SH-SY5Y (cell line): Measurements from ENCODE around the gene JPT2.

Experiments used
- GATA2 ChIP-seq: IDR thresholded peaks from 2 replicates; pipeline ENCODE4 v1.6.1; 2011; ENCODE audit warnings: mild to moderate bottlenecking, low read depth, low read length
- GATA3 ChIP-seq: IDR thresholded peaks from 2 replicates; pipeline ENCODE4 v1.6.1; 2011; ENCODE audit warnings: low read depth, mild to moderate bottlenecking, low read length, moderate library complexity

- TF ChIP-seq GATA3 (no peak), GATA2 (no peak)
Observed at GRCh38 chr16:1674751-1675664, 3.1 kb upstream of the JPT2 start.
